IMR-90 (cell line): Measurements from ENCODE around the gene CUL1. TPM values are rescaled to one million over a fixed set of nuclear protein-coding genes. Genes with fewer than 3 reads are reported as not detected.

ENCODE experiments used
- ATAC-seq: fragments of 200-7000 bp; cut with Tn5 transposase; 2 replicates; pipeline ENCODE4 v1.9.1; 2020; ENCODE audit warnings: low read depth, mild to moderate bottlenecking, moderate library complexity
- BruUV-seq: library from RNA; stranded (reverse); fragments of 400-500 nt; replicated peaks from 2 replicates; lab custom pipeline; 2021; lab: Mats Ljungman, UMichigan
- CTCF ChIA-PET: fragments of 300-600 bp; formaldehyde crosslinking; extraction: SDS; loops from one replicate; lab custom pipeline; 2021; ENCODE audit warnings: antibody characterized with exemption; lab: Yijun Ruan, JAX
- POLR2A ChIA-PET: fragments of 300-600 bp; sonication (Branson Sonifier 250); formaldehyde crosslinking; loops from one replicate; lab custom pipeline; 2022; ENCODE audit warnings: antibody characterized with exemption; ENCODE audit not compliant: unreplicated experiment; lab: Charles Lee
- DNase-seq: peaks from one replicate; pipeline ENCODE4 v3.0.0; 2013
- H2AFZ ChIP-seq: replicated peaks from 2 replicates; pipeline ENCODE3; 2013; ENCODE audit warnings: low read length, mild to moderate bottlenecking; ENCODE audit not compliant: poor library complexity
- H2AK5ac ChIP-seq: 2 replicates; pipeline ENCODE4 v1.6.1; 2013; ENCODE audit warnings: low read depth, low read length, inconsistent platforms
- H2AK9ac ChIP-seq: replicated peaks from 2 replicates; pipeline ENCODE3; 2013; ENCODE audit warnings: mild to moderate bottlenecking, low read depth, low read length, moderate library complexity; ENCODE audit not compliant: poor library complexity
- H2BK120ac ChIP-seq: 2 replicates; pipeline ENCODE4 v1.6.1; 2013; ENCODE audit warnings: low read depth, low read length, inconsistent platforms
- H2BK15ac ChIP-seq: 3 replicates; pipeline ENCODE4 v1.6.1; 2013; ENCODE audit warnings: low read depth, low read length, inconsistent platforms
- H2BK20ac ChIP-seq: 2 replicates; pipeline ENCODE4 v1.6.1; 2013; ENCODE audit warnings: low read depth, mild to moderate bottlenecking, inconsistent platforms, low read length, moderate library complexity
- H2BK5ac ChIP-seq: 2 replicates; pipeline ENCODE4 v1.6.1; 2013; ENCODE audit warnings: mild to moderate bottlenecking, low read depth, low read length, inconsistent platforms; ENCODE audit not compliant: poor library complexity, severe bottlenecking
- H3K14ac ChIP-seq: replicated peaks from 2 replicates; pipeline ENCODE4 v1.6.1; 2013; ENCODE audit warnings: low read depth, low read length, inconsistent platforms
- H3K18ac ChIP-seq: 2 replicates; pipeline ENCODE4 v1.6.1; 2013; ENCODE audit warnings: low read depth, low read length, control low read depth
- H3K23ac ChIP-seq: 2 replicates; pipeline ENCODE4 v1.6.1; 2013; ENCODE audit warnings: low read depth, low read length, inconsistent platforms
- H3K27ac ChIP-seq: 2 replicates; pipeline ENCODE4 v1.5.1; 2013; ENCODE audit warnings: mild to moderate bottlenecking, control low read depth, low read length; ENCODE audit not compliant: insufficient read depth
- H3K27me3 ChIP-seq: 2 replicates; pipeline ENCODE4 v1.6.1; 2013; ENCODE audit warnings: low read length; ENCODE audit not compliant: control insufficient read depth, insufficient read depth
- H3K36me3 ChIP-seq: 2 replicates; pipeline ENCODE4 v1.6.1; 2013; ENCODE audit warnings: low read length, mixed read lengths; ENCODE audit not compliant: control insufficient read depth, insufficient read depth
- H3K4ac ChIP-seq: 2 replicates; pipeline ENCODE4 v1.6.1; 2013; ENCODE audit warnings: low read depth, low read length, inconsistent platforms
- H3K4me1 ChIP-seq: 2 replicates; pipeline ENCODE4 v1.6.1; 2013; ENCODE audit warnings: low read length, mixed read lengths; ENCODE audit not compliant: control insufficient read depth, insufficient read depth
- H3K4me2 ChIP-seq: 2 replicates; pipeline ENCODE4 v1.6.1; 2013; ENCODE audit warnings: low read depth, mild to moderate bottlenecking, control low read depth, low read length, moderate library complexity
- H3K4me3 ChIP-seq: 2 replicates; pipeline ENCODE4 v1.5.1; 2013; ENCODE audit warnings: low read depth, mild to moderate bottlenecking, control low read depth, low read length, moderate library complexity; ENCODE audit not compliant: insufficient read depth
- H3K56ac ChIP-seq: 2 replicates; pipeline ENCODE4 v1.6.1; 2013; ENCODE audit warnings: low read length, inconsistent platforms; ENCODE audit not compliant: insufficient read depth; ENCODE audit errors: extremely low read depth
- H3K79me1 ChIP-seq, 2 experiments: 2 replicates each; pipeline ENCODE4 v1.6.1; 2013; ENCODE audit warnings: low read length in 2 of 2, inconsistent platforms in 1 of 2, low read depth in 1 of 2
- H3K9ac ChIP-seq: 2 replicates; pipeline ENCODE4 v1.6.1; 2013; ENCODE audit warnings: low read depth, low read length, control low read depth
- H3K9me1 ChIP-seq: 2 replicates; pipeline ENCODE4 v1.6.1; 2013; ENCODE audit warnings: low read length, inconsistent platforms; ENCODE audit not compliant: insufficient read depth
- H3K9me3 ChIP-seq: 2 replicates; pipeline ENCODE4 v1.6.1; 2013; ENCODE audit warnings: low read length; ENCODE audit not compliant: control insufficient read depth, insufficient read depth
- H4K20me1 ChIP-seq: 2 replicates; pipeline ENCODE4 v1.6.1; 2013; ENCODE audit warnings: low read length, inconsistent platforms; ENCODE audit not compliant: insufficient read depth
- H4K5ac ChIP-seq: 2 replicates; pipeline ENCODE4 v1.6.1; 2013; ENCODE audit warnings: mild to moderate bottlenecking, low read depth, low read length, control low read depth
- H4K8ac ChIP-seq, 2 experiments: 2 replicates each; pipeline ENCODE4 v1.6.1; 2013; ENCODE audit warnings: low read depth in 2 of 2, low read length in 2 of 2, control low read depth in 1 of 2, inconsistent platforms in 1 of 2
- H4K91ac ChIP-seq: 2 replicates; pipeline ENCODE4 v1.6.1; 2013; ENCODE audit warnings: low read depth, low read length, inconsistent platforms; ENCODE audit not compliant: insufficient read depth
- BHLHE40 ChIP-seq: fragments of 150-350 bp; IDR thresholded peaks from 2 replicates; pipeline ENCODE4 v1.6.1; 2016; ENCODE audit warnings: mild to moderate bottlenecking, low read depth, low read length
- CEBPB ChIP-seq: IDR thresholded peaks from 2 replicates; pipeline ENCODE4 v1.6.1; 2012; ENCODE audit warnings: low read depth, low read length, improper control_type of control experiment
- CHD1 ChIP-seq: IDR thresholded peaks from 2 replicates; pipeline ENCODE4 v1.6.1; 2012; ENCODE audit warnings: low read depth, low read length, improper control_type of control experiment
- CTCF ChIP-seq: conservative IDR thresholded peaks from 2 replicates; pipeline ENCODE4 v1.5.1; 2012; ENCODE audit warnings: mild to moderate bottlenecking, low read depth, low read length, improper control_type of control experiment
- ELK1 ChIP-seq: fragments of 150-350 bp; IDR thresholded peaks from 2 replicates; pipeline ENCODE4 v1.6.1; 2016; ENCODE audit warnings: low read depth, mild to moderate bottlenecking, low read length, moderate library complexity, borderline replicate concordance
- FOS ChIP-seq: fragments of 150-350 bp; IDR thresholded peaks from 2 replicates; pipeline ENCODE4 v1.6.1; 2016; ENCODE audit warnings: low read depth, low read length
- MAFK ChIP-seq: IDR thresholded peaks from 2 replicates; pipeline ENCODE4 v1.6.1; 2012; ENCODE audit warnings: low read depth, low read length, improper control_type of control experiment
- MAZ ChIP-seq: IDR thresholded peaks from 2 replicates; pipeline ENCODE4 v1.6.1; 2012; ENCODE audit warnings: low read depth, mild to moderate bottlenecking, low read length, improper control_type of control experiment, moderate library complexity, borderline replicate concordance
- MXI1 ChIP-seq: IDR thresholded peaks from 2 replicates; pipeline ENCODE4 v1.6.1; 2012; ENCODE audit warnings: low read depth, mild to moderate bottlenecking, low read length, moderate library complexity, borderline replicate concordance
- NFE2L2 ChIP-seq: fragments of 150-350 bp; IDR thresholded peaks from 2 replicates; pipeline ENCODE4 v1.6.1; 2016; ENCODE audit warnings: low read depth, mild to moderate bottlenecking, low read length
- POLR2A ChIP-seq: IDR thresholded peaks from 2 replicates; pipeline ENCODE4 v1.6.1; 2012; ENCODE audit warnings: mild to moderate bottlenecking, low read depth, low read length
- RAD21 ChIP-seq: IDR thresholded peaks from 2 replicates; pipeline ENCODE4 v1.6.1; 2012; ENCODE audit warnings: low read length, improper control_type of control experiment
- RCOR1 ChIP-seq: IDR thresholded peaks from 2 replicates; pipeline ENCODE4 v1.6.1; 2012; ENCODE audit warnings: mild to moderate bottlenecking, low read length, improper control_type of control experiment; ENCODE audit not compliant: insufficient replicate concordance
- RFX5 ChIP-seq: IDR thresholded peaks from 2 replicates; pipeline ENCODE4 v1.8.0; 2012; ENCODE audit warnings: low read depth, mild to moderate bottlenecking, low read length, moderate library complexity
- SMC3 ChIP-seq: fragments of 150-350 bp; IDR thresholded peaks from 2 replicates; pipeline ENCODE4 v1.6.1; 2016; ENCODE audit warnings: low read depth, mild to moderate bottlenecking, antibody characterized with exemption, low read length, moderate library complexity
- WGBS, 2 experiments: methylation state at CpG; one replicate each; pipeline versions ENCODE4 v1.1.5 to v1.1.7; 2013; ENCODE audit warnings: missing lambda C conversion rate in 2 of 2; ENCODE audit not compliant: insufficient read length in 1 of 2; ENCODE audit errors: extremely low coverage in 2 of 2; 5-methylcytosine and 5-hydroxymethylcytosine counted together
- dilution Hi-C: fragments of 300-500 bp; cut with HindIII; formaldehyde crosslinking; loops from one replicate; pipeline ENCODE4 v1.14.3; 2018; ENCODE audit warnings: low sequenced_read_pairs; ENCODE audit not compliant: unreplicated experiment
- in situ Hi-C: fragments of 300-500 bp; cut with MboI; formaldehyde crosslinking; loops from 3 replicates; pipeline ENCODE4 v1.14.3; 2019; ENCODE audit warnings: low sequenced_read_pairs, inconsistent platforms, mixed read lengths
- intact Hi-C: fragments of 100-400 bp; cut with micrococcal nuclease; formaldehyde crosslinking; loops from 2 replicates; pipeline ENCODE4 v1.10.0; 2022
- polyA plus RNA-seq, 3 experiments: library from polyadenylated mRNA; depleted of rRNA; stranded (reverse); fragments of >200 nt; gene quantifications; 2 replicates each; pipeline ENCODE4 v1.2.3, GENCODE V29; 2012; ENCODE audit warnings: low replicate concordance in 1 of 3
- total RNA-seq: library from RNA; depleted of rRNA; stranded (reverse); fragments of >200 nt; gene quantifications from 2 replicates; pipeline ENCODE4 v1.2.3, GENCODE V29; 2012
- TF ChIP-seq, protein P1 (sequence below): fragments of 150-350 bp; IDR thresholded peaks from 2 replicates; pipeline ENCODE4 v1.6.1; 2017; ENCODE audit warnings: mild to moderate bottlenecking, antibody characterized with exemption, low read length, low read depth

CUL1 gene
- total and polyA plus RNA-seq, 2 of the 4 experiments (the other 2 are of a cell fraction): 44.0 to 46.2 TPM

- Histone ChIP-seq H3K4ac (no peak overlapping the region), H4K8ac (no peak overlapping the region), H3K56ac (no peak overlapping the region), H3K14ac (no peak overlapping the region), H3K9ac (no peak overlapping the region), H2BK120ac (no peak overlapping the region), H3K4me1 (no peaks in the 10 kb centered on the region), H3K9me1 (peaks cover 2% of the 10 kb centered on the region; the same call in 1 of the 2 replicates), H2BK15ac (no peak overlapping the region), H3K27ac (no peak overlapping the region), H3K18ac (no peak overlapping the region), H3K23ac (no peak overlapping the region; the same call in 1 of the 2 replicates), H3K79me1 (peaks cover 38 to 46% of the 10 kb centered on the region in 2 experiments), H2AK9ac (no peak overlapping the region), H3K9me3 (no peaks in the 10 kb centered on the region), H4K91ac (no peak overlapping the region), H2AFZ (no peak overlapping the region), H4K20me1 (peaks cover 10% of the 10 kb centered on the region), H3K4me2 (no peak overlapping the region), H3K27me3 (no peaks in the 10 kb centered on the region), H2AK5ac (no peak overlapping the region), H2BK5ac (no peak overlapping the region), H4K5ac (no peak overlapping the region), H3K4me3 (no peak overlapping the region), H3K36me3 (peaks cover 9% of the 10 kb centered on the region), H2BK20ac (no peak overlapping the region)
- no peak for DNase-seq
- no TSS peak for BruUV-seq
- POLR2A ChIA-PET: interaction anchor here (0.6 kb wide), 1 partner anchor 40 kb away, joined by 3 read pairs; no protein-coding TSS in a partner anchor
- CTCF ChIA-PET: no interaction called here
- intact Hi-C loops (no loop called here), in situ Hi-C loops (no loop called here), dilution Hi-C loops (no loop called here)
- TF ChIP-seq RFX5: no peak
- TF ChIP-seq CTCF: no peak
- TF ChIP-seq FOS: no peak
- TF ChIP-seq, protein P1, sequence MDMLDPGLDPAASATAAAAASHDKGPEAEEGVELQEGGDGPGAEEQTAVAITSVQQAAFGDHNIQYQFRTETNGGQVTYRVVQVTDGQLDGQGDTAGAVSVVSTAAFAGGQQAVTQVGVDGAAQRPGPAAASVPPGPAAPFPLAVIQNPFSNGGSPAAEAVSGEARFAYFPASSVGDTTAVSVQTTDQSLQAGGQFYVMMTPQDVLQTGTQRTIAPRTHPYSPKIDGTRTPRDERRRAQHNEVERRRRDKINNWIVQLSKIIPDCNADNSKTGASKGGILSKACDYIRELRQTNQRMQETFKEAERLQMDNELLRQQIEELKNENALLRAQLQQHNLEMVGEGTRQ: no peak
- TF ChIP-seq MXI1: no peak
- TF ChIP-seq SMC3: no peak
- TF ChIP-seq CEBPB: no peak
- TF ChIP-seq ELK1: no peak
- TF ChIP-seq MAFK: no peak
- no peak for TF ChIP-seq NFE2L2
- TF ChIP-seq MAZ: no peak
- TF ChIP-seq BHLHE40: no peak
- no peak for TF ChIP-seq RCOR1
- TF ChIP-seq RAD21: no peak
- no peak for TF ChIP-seq POLR2A
- TF ChIP-seq CHD1: no peak
- no peak for ATAC-seq
- no CpG with 5 or more reads among the region's 3 CpGs for WGBS, 2 experiments
Observed at GRCh38 chr7:148747274-148747673, 48.6 kb downstream of the CUL1 start.
